HPDE6-E6E7 (cell line): ENCODE measurements around the gene ADGRG1.

Experiments
- DNase-seq: peaks from one replicate; pipeline ENCODE4 v3.0.0; 2011; ENCODE audit warnings: missing footprints; ENCODE audit errors: extremely low spot score

The ADGRG1 gene

GRCh38 chr16:57648581-57649442 is 20.4 kb downstream of the ADGRG1 start:
- DNase-seq = peak; percentile 76

DNA sequence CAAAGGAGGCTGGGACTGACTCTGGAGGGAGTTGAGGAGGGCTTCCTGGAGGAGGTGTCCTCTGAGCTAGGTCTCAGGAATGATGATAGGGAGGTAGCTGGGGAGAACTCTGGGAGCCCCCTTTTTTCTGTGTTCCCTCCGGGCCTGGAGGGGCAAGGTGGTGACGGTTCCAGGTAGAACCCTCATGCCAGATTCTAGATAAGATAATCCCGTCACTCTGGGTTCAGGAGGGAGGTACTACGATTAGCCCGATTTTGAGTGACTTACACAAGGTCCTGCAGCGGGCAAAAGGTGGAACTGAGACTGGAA is 21.0 kb downstream of the ADGRG1 start:
- no peak for DNase-seq

DNA sequence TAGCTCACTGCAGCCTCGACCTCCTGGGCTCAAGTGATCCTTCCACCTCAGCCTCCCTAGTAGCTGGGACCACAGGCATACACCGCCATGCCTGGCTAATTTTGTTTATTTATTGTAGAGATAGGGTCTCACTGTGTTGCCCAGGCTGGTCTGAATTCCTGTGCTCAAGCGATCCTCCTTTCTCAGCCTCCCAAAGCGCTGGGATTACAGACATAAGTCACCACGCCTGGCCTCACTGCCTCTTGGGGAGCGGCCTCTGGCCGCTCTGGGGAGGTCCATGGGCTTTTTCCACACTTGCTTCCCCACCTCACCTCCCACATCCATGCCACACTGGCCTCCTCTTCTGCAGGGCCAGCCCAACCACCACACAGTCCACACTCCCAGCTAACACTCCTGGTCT is 21.4 kb downstream of the ADGRG1 start:
- no peak for DNase-seq

DNA sequence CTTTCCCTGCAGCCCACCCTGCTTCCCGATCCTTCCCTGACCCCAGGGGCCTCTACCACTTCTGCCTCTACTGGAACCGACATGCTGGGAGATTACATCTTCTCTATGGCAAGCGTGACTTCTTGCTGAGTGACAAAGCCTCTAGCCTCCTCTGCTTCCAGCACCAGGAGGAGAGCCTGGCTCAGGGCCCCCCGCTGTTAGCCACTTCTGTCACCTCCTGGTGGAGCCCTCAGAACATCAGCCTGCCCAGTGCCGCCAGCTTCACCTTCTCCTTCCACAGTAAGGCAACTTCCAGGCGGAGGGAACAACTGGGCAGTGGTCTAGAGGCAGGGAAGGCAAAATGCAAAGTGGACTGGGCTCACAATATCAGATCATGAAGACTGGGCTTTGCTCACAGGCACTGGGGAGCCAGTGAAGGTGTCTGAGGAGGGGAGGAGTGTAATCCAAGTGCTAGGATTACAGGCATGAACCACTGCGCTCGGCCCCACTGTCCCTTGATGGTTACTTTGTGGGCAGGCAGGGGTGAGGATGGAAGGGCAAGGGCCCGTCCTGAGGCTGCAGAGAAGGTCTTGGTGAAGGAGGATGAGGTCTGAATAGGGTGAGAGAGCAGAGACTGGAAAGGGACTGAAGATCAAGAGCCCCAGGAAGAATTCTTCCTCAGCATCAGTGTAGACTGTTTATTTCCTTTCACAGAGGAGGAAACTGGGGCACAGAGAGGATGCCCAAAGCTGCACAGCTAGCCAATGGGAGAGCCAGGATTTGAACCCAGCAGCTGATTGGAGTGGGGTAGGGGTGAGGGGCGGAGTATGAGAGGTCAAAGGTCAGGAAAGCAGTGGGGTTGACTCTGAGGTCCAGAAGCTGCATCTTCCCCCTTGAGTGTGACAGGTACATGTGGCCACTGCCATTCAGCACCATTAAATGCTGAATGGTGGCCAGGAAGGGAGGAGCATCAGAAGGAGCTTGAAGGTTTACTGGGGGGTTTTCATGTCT is 23.2 kb downstream of the ADGRG1 start:
- no peak for DNase-seq

GRCh38 chr16:57652695-57653471 is 24.5 kb downstream of the ADGRG1 start:
- DNase-seq = no peak

DNA sequence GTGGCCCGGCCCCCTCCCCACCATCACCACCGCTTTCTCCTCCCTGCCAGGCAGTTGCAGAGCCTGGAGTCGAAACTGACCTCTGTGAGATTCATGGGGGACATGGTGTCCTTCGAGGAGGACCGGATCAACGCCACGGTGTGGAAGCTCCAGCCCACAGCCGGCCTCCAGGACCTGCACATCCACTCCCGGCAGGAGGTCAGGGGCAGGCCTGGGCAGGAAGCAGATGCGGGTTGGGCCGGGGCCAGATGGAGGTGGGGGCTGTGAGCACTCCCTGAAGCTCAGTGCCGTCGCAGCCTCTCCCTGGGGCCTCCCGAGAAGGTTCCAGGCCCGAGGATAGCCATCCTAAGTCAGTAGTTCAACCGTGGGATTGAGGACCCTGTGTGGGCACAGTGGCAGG is 25.5 kb downstream of the ADGRG1 start:
- peak; percentile 64 for DNase-seq

GRCh38 chr16:57656342-57656955 is 28.0 kb downstream of the ADGRG1 start:
- no peak for DNase-seq

- no peak for DNase-seq
These were observed 28.8 kb downstream of the ADGRG1 start for GRCh38 chr16:57657228-57657627.

DNA sequence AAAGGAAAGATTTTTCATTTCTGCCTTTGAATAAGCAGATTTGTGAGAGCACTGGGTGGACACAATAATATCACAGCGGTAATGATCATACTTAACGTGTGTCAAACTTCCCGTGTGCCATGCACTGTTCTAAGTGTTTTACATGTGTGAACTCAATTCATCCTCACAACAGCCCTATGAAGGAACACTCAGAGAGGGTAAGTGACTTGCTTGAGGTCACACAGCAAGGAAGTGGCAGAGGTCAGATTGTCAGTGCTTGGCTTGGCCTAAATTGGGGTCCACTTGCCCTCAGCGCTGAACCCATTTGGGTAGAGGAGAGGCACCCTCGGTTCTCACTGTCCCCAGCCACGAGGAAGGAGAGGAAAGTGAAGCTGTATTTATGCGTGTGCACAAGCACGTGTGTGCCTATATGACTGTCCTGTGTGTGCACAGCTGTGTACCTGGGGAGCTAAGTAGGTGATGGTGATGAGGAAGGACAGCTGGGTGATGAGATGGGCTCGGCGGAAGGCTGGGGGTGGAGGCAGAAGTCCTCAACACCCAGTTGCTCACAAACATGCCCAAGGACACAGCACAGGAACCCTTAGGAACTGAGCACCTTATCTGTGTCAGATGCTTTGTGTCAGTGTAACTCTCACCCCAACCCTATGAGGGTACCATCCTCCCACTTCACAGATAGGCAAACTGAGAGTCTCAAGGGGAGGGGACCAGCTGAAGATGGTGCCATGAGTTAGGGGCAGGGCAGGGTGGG is 29.9 kb downstream of the ADGRG1 start:
- no peak for DNase-seq

DNA sequence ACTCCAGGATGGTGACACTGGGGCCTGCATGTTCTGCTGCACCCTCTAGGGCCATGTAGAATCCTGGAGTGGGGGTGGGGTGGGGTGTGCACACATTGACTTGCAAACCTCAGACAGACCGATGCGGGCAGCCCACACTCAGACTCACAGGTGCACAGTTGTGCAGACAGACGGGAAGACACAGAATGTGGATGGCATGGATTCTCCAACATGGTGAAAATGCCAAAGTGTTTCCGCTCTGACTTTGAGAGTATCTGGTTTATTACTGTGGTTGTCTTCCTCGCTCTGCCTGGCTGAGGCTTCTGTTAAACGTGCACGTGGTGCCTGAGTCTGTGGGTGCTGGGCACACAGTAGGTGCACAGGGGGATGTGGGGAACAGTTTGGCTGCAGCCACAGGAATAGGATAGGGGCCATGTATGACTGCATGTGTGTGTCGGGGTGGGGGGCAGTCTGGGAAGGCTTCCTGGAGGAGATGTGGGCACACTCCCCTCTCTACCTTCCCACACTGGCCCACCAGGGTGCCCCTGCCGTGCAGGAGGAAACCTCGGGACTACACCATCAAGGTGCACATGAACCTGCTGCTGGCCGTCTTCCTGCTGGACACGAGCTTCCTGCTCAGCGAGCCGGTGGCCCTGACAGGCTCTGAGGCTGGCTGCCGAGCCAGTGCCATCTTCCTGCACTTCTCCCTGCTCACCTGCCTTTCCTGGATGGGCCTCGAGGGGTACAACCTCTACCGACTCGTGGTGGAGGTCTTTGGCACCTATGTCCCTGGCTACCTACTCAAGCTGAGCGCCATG is 30.6 kb downstream of the ADGRG1 start:
- DNase-seq = no peak

GRCh38 chr16:57660715-57661463 is 32.5 kb downstream of the ADGRG1 start:
- DNase-seq = no peak

DNA sequence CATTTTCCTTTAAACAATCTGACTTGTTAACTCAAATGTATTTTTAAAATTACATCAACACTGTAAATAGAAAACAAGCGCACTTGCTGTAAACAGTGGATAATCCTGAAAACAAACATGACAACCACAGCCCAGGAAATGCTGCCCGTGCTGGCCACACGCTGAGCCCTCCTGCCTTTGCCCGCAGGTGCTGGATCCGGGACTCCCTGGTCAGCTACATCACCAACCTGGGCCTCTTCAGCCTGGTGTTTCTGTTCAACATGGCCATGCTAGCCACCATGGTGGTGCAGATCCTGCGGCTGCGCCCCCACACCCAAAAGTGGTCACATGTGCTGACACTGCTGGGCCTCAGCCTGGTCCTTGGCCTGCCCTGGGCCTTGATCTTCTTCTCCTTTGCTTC is 33.1 kb downstream of the ADGRG1 start:
- no peak for DNase-seq

DNA sequence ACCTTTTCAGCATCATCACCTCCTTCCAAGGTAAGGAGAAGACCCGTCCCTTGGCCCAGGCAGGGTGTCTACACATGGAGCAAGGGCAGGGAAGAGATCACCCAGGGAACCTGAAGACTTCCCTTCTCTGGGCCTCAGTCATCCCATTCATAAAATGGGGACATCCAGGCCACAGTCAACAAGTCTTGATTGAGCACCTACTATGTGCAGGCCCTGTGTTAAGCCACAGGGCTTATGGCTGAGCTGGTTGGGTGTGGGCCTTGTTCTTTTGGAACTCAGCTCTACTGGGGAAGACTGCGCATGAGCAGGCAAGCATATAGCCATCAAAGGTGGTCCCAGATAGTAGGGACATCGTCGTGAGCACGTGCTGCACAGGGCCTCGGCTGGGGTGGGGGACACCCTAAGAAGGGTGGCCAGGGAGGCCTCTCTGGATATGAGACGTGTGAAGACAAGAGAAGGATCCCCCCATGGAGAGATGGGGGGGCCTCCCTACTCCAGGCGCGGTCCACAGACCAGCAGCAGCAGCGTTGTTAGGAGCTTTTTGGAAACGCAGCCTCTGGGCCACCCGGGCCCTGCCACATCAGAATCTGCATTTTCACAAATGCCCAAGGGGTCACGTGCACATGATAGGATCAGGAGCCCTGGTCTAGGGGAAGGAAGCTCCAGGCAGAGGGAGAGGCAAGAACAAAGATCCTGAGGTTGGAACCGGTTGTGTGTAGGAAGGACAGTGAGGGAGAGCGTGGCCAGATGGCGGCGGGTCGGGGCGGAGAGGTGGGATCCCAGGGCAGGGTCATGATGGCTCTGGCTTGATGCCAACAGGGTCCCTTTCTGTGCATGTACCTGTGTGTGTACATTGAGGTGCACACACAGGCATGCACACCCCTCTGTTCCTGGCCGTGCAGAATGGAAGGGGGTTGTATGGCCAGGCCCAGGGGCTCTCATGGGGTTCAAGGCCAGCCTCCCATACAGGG is 33.8 kb downstream of the ADGRG1 start:
- no peak for DNase-seq

DNA sequence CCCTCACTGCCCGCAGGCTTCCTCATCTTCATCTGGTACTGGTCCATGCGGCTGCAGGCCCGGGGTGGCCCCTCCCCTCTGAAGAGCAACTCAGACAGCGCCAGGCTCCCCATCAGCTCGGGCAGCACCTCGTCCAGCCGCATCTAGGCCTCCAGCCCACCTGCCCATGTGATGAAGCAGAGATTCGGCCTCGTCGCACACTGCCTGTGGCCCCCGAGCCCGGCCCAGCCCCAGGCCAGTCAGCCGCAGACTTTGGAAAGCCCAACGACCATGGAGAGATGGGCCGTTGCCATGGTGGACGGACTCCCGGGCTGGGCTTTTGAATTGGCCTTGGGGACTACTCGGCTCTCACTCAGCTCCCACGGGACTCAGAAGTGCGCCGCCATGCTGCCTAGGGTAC is 35.0 kb downstream of the ADGRG1 start:
- DNase-seq = no peak

DNA sequence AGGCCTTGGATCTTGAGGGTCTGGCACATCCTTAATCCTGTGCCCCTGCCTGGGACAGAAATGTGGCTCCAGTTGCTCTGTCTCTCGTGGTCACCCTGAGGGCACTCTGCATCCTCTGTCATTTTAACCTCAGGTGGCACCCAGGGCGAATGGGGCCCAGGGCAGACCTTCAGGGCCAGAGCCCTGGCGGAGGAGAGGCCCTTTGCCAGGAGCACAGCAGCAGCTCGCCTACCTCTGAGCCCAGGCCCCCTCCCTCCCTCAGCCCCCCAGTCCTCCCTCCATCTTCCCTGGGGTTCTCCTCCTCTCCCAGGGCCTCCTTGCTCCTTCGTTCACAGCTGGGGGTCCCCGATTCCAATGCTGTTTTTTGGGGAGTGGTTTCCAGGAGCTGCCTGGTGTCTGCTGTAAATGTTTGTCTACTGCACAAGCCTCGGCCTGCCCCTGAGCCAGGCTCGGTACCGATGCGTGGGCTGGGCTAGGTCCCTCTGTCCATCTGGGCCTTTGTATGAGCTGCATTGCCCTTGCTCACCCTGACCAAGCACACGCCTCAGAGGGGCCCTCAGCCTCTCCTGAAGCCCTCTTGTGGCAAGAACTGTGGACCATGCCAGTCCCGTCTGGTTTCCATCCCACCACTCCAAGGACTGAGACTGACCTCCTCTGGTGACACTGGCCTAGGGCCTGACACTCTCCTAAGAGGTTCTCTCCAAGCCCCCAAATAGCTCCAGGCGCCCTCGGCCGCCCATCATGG is 35.7 kb downstream of the ADGRG1 start:
- DNase-seq = no peak

- no peak for DNase-seq
These were observed 36.2 kb downstream of the ADGRG1 start for GRCh38 chr16:57664662-57665025.

DNA sequence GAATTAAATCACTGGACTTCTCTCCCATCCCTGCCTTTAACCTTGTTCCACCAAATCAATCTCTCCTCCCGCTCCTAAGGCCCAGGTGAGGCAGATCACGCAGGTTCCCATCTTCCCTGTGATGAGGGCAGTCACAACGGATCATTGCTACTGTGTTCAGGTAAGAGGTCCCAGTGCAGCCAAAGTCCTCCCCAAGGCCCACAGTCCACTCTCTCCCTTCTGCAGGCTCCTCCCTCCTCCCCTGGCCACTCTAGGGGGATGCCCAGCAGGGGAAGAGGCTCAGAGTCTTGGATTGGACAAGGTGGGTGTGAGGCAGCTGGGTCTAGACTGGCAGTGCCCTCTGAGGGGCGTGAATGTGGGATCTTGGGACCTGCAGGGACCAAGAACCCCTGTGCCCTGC is 37.1 kb downstream of the ADGRG1 start:
- no peak for DNase-seq
